Panc1 (cell line): ENCODE data around the gene PCED1A.

Source experiments
- CTCF ChIP-seq: fragments of 450-650 bp; IDR thresholded peaks from 2 replicates; pipeline ENCODE4 v1.5.1; 2017; ENCODE audit warnings: mild to moderate bottlenecking
- POLR2AphosphoS5 ChIP-seq: IDR thresholded peaks from 2 replicates; pipeline ENCODE4 v1.6.1; 2012; ENCODE audit warnings: mild to moderate bottlenecking, low read depth, low read length, moderate library complexity
- SIN3A ChIP-seq: IDR thresholded peaks from 2 replicates; pipeline ENCODE4 v1.6.1; 2012; ENCODE audit warnings: low read depth, mild to moderate bottlenecking, low read length, moderate library complexity, borderline replicate concordance; ENCODE audit not compliant: insufficient read depth

- TF ChIP-seq CTCF (no peak), SIN3A (no peak), POLR2AphosphoS5 (no peak)
Observed at GRCh38 chr20:2795451-2795850, 45.0 kb downstream of the PCED1A start.
